BE2C (cell line): ENCODE results near the gene WNT4.
A peak's percentile ranks its signal among the peaks of the same experiment; 100 is the strongest.

Experiments
- DNase-seq: peaks from one replicate; pipeline ENCODE4 v3.0.0-alpha.2; 2020
- H3K27me3 ChIP-seq: fragments of 250-450 bp; sonication (Bioruptor Pico); 2 replicates; pipeline ENCODE4 v1.5.1; 2020; ENCODE audit warnings: mild to moderate bottlenecking
- H3K36me3 ChIP-seq: fragments of 250-450 bp; sonication (Bioruptor Pico); 2 replicates; pipeline ENCODE4 v1.5.1; 2020; ENCODE audit warnings: mild to moderate bottlenecking
- H3K4me1 ChIP-seq: fragments of 250-450 bp; sonication (Bioruptor Pico); 2 replicates; pipeline ENCODE4 v1.5.1; 2020
- H3K4me3 ChIP-seq: 2 replicates; pipeline ENCODE4 v1.5.1; 2011; ENCODE audit warnings: low read depth, low read length
- H3K9me3 ChIP-seq: fragments of 250-450 bp; sonication (Bioruptor Pico); 2 replicates; pipeline ENCODE4 v1.5.1; 2020
- TF ChIP-seq, protein P1 (sequence below): IDR thresholded peaks from 2 replicates; pipeline ENCODE4 v1.5.1; 2012; ENCODE audit warnings: mild to moderate bottlenecking, low read depth, low read length

The WNT4 gene

DNA sequence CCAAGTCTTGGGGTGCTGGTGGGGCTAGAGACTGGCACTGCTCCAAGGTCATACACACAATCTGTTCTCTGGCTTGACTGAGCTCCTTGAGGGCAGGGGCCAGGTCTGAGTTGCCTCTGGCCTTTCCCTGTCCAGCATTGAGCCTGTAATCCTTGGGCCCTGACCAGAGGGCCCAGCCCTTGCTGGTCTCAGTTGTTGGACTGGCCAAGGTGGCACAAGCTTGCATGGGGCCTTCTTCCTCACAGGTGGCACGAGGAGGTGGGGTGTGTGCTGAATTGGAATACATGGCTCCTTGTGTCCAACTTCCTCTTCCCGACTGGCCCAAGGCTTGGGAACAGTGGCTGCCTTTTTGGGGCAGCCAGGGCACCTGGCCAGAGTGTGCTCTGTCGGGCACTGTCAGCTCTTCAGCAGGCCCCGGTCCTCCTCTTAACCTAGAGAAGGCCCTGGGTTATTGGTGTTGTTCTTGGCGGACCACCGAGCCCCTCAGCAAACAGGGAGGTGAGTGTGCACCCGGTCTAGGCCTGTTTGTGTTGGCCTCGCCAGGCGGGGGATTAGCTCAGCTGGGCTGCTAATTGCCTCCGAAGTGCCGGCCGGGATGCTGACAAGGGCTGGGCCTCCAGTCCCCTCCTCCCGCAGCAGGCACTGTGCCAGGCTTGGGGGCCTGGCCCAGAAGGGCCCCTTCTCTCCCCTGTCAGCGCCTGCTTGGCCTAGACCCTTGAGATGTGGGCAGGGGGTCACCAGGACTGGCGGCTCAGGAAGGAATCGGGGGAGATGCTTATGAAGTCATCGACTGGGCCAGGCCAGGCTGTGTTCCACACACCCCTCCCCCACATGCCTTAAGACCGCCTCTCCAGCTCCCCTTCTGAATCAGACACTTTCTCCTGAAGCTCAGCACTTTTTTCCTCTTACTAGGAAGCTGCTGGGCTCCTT lies 28.5 kb downstream of the WNT4 start:
- Histone ChIP-seq H3K36me3 (no peaks in the 10 kb centered on the region), H3K4me1 (peaks cover 8% of the 10 kb centered on the region)

DNA sequence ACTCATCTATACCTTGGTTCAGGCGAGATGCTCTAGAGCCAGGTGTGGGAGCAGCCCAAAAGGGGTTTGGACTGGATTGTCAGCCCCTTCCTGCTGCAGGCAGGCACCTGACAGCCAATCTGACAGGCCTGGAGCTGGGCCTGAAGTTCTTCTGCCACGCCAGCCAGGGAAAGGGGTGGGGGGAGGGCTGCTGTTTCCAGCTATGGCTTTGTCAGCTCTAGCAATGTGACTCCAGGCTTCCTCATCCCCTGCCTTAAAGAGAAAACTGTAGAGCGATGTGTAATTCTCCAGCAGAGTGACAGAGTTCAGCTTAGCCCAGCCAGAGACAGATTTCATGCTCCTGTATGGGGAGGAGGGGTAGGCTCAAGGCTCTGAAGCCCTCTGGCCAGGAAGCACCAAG lies 30.3 kb downstream of the WNT4 start:
- TF ChIP-seq, protein P1, sequence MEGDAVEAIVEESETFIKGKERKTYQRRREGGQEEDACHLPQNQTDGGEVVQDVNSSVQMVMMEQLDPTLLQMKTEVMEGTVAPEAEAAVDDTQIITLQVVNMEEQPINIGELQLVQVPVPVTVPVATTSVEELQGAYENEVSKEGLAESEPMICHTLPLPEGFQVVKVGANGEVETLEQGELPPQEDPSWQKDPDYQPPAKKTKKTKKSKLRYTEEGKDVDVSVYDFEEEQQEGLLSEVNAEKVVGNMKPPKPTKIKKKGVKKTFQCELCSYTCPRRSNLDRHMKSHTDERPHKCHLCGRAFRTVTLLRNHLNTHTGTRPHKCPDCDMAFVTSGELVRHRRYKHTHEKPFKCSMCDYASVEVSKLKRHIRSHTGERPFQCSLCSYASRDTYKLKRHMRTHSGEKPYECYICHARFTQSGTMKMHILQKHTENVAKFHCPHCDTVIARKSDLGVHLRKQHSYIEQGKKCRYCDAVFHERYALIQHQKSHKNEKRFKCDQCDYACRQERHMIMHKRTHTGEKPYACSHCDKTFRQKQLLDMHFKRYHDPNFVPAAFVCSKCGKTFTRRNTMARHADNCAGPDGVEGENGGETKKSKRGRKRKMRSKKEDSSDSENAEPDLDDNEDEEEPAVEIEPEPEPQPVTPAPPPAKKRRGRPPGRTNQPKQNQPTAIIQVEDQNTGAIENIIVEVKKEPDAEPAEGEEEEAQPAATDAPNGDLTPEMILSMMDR, result no peak
- Histone ChIP-seq H3K4me1 (peaks cover 13% of the 10 kb centered on the region), H3K27me3 (no peaks in the 10 kb centered on the region), H3K36me3 (no peaks in the 10 kb centered on the region), H3K4me3 (no peak overlapping the region), H3K9me3 (no peaks in the 10 kb centered on the region)
- no peak for DNase-seq

More for the DNA sequence above, 28.5 kb downstream of the WNT4 start:
- peak; percentile 32 for DNase-seq
- Histone ChIP-seq H3K27me3 (no peaks in the 10 kb centered on the region), H3K9me3 (no peaks in the 10 kb centered on the region), H3K4me3 (no peak overlapping the region)
- TF ChIP-seq, protein P1, result no peak

DNA sequence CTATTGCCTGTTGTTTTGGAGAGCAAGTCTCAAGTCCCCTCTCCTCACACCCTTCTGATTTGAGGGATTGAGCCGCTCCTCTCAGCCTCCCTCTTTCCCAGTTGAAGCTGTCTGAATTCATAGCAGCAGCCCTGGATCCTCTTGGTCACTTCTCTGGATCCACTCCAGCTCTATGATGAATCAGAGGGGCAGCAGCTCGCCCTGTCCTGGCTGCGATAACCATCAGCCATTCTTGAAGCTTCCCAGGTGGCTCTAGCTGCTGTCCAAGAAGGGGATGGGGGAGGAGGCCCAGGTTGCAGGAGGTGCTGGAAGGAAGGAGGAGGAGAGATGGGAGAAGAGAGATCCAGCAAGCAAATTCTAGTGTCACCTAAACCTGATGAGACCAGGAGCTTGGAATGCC lies 31.3 kb downstream of the WNT4 start:
- no peaks in the 10 kb centered on the region for H3K27me3 ChIP-seq
- H3K4me1 ChIP-seq, result peaks cover 13% of the 10 kb centered on the region
- H3K4me3 ChIP-seq, result no peak overlapping the region
- TF ChIP-seq, protein P1, result no peak
- no peaks in the 10 kb centered on the region for H3K9me3 ChIP-seq
- DNase-seq, result no peak
- H3K36me3 ChIP-seq, result no peaks in the 10 kb centered on the region

DNA sequence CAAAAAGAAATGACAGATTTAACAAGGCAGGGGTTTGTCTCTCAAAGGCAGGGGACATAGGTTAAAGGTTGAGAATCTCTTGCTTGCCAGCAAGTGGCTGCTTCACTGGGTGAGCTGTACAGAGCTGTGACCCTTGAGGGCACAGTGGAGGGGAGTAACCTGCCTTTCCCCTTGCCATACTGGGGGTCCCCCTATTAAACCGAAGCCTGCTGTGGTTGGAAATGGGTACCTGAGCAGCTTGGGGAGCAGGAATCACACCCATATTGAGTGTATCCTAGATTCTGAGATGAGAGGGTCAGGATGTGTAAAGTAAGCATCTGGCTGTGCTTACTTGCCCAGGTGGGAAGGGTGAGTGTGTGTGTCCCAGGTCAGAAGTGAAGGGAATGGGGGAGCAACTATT lies 31.8 kb downstream of the WNT4 start:
- no peak for DNase-seq
- no peaks in the 10 kb centered on the region for H3K36me3 ChIP-seq
- H3K9me3 ChIP-seq, result no peaks in the 10 kb centered on the region
- no peak overlapping the region for H3K4me3 ChIP-seq
- H3K27me3 ChIP-seq, result no peaks in the 10 kb centered on the region
- TF ChIP-seq, protein P1, result no peak
- peaks cover 13% of the 10 kb centered on the region for H3K4me1 ChIP-seq

DNA sequence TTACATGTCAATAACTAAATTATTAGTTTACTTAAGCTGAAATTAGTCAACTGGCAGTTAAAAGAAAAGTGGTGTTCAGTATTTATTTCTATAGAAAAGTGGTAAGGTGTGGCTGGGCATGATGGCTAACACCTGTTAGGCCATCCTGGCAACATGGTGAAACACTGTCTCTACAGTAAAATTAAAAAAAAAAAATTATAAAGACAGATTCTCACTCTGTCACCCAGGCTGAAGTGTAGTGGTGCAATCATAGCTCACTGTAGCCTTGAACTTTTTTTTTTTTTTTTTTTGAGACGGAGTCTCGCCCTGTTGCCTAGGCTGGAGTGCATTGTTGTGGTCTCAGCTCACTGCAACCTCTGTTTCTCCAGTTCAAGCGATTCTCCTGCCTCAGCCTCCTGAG lies 32.9 kb downstream of the WNT4 start:
- Histone ChIP-seq H3K4me1 (peaks cover 13% of the 10 kb centered on the region), H3K36me3 (no peaks in the 10 kb centered on the region), H3K9me3 (no peaks in the 10 kb centered on the region), H3K27me3 (no peaks in the 10 kb centered on the region), H3K4me3 (no peak overlapping the region)
- TF ChIP-seq, protein P1, result no peak
- no peak for DNase-seq
